ENCODE measurements around the gene ELL2. TPM values are rescaled to one million over a fixed set of nuclear protein-coding genes. Genes with fewer than 3 reads are reported as not detected.
"Not testable (repeated sequence)": the region's sequence is repeated elsewhere in the genome, so short reads cannot be mapped to it uniquely, and the experiment has no call there.

Gene ELL2
- total RNA-seq, 1 donor: 91.1 TPM

GRCh38 chr5:95850391-95850894 is 111.2 kb downstream of the ELL2 start:
- Histone ChIP-seq H3K9me3 (ENCODE audit: low read depth, low read length) (no peaks in the 10 kb centered on the region), H3K4me3 (ENCODE audit: low read length) (no peak overlapping the region), H3K4me1 (ENCODE audit: insufficient read depth, low read length) (no peaks in the 10 kb centered on the region), H3K27me3 (ENCODE audit: insufficient read depth, low read length) (no peaks in the 10 kb centered on the region)

DNA sequence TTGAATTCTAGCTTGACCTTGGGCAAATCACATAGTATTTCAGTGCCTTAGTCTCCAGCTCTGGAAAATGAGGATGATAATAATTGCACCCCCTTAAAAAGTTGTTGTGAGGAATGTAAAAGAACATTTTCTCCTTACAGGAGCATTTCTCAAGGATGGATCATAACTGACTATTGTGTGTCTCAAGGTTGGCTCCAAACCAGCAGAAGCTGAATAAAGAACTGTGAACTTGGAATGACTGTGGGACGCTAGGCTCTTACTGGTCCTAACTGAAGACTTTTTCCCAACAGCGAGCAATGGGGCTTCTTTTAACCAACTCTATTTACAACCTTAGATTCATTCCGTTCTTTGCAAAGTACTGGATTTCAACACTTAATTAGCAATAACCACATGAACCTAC is 113.0 kb downstream of the ELL2 start:
- H3K4me1 ChIP-seq (ENCODE audit: insufficient read depth, low read length): peaks cover 7% of the 10 kb centered on the region
- no peaks in the 10 kb centered on the region for H3K27me3 ChIP-seq (ENCODE audit: insufficient read depth, low read length)
- H3K9me3 ChIP-seq (ENCODE audit: low read depth, low read length): no peaks in the 10 kb centered on the region
- H3K4me3 ChIP-seq (ENCODE audit: low read length): no peak overlapping the region

- no peak overlapping the region for H3K4me3 ChIP-seq (ENCODE audit: low read length)
- H3K9me3 ChIP-seq (ENCODE audit: low read depth, low read length): no peaks in the 10 kb centered on the region
- peaks cover 22% of the 10 kb centered on the region for H3K4me1 ChIP-seq (ENCODE audit: insufficient read depth, low read length)
- H3K27me3 ChIP-seq (ENCODE audit: insufficient read depth, low read length): no peaks in the 10 kb centered on the region
Measured at GRCh38 chr5:95847261-95847592, 114.4 kb downstream of the ELL2 start.

DNA sequence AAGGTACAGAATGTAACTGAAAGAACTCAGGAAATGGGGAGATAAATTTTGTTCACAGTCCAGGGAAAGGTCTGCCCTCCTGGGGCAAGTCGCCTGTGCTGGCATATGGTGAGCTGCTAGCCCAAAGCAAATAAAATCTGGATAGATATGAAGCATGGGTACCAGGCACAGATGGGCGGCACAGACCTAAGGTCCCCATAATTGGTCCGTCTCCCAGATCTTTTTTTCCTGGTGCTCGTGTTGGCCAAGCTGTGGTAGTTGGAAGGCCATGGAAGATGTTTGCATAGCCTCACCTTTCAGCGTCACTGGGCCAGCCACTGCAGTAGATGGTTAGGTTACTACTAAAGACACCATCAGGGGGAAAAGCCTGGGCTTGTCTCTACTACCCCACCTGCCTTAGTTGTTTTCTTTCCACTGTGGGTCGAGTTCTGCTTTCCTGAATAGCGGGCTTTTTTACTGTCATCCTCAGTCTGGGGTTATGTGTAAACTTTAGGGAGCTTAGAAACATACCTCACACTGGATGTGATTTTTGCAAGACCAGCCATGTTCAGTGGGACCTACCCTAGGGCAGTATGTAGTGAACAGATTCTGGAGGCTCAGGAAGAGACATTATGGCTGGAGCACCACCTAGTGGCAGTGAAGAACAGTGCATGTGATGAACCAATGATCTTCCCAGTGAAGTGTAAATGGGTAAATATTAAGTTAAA is 114.9 kb downstream of the ELL2 start:
- no peaks in the 10 kb centered on the region for H3K9me3 ChIP-seq (ENCODE audit: low read depth, low read length)
- no peaks in the 10 kb centered on the region for H3K27me3 ChIP-seq (ENCODE audit: insufficient read depth, low read length)
- no peak overlapping the region for H3K4me3 ChIP-seq (ENCODE audit: low read length)
- H3K4me1 ChIP-seq (ENCODE audit: insufficient read depth, low read length): peaks cover 27% of the 10 kb centered on the region

GRCh38 chr5:95845391-95845790 is 116.3 kb downstream of the ELL2 start:
- Histone ChIP-seq H3K4me1 (ENCODE audit: insufficient read depth, low read length) (peaks cover 40% of the 10 kb centered on the region), H3K4me3 (ENCODE audit: low read length) (no peak overlapping the region), H3K9me3 (ENCODE audit: low read depth, low read length) (no peaks in the 10 kb centered on the region), H3K27me3 (ENCODE audit: insufficient read depth, low read length) (no peaks in the 10 kb centered on the region)

DNA sequence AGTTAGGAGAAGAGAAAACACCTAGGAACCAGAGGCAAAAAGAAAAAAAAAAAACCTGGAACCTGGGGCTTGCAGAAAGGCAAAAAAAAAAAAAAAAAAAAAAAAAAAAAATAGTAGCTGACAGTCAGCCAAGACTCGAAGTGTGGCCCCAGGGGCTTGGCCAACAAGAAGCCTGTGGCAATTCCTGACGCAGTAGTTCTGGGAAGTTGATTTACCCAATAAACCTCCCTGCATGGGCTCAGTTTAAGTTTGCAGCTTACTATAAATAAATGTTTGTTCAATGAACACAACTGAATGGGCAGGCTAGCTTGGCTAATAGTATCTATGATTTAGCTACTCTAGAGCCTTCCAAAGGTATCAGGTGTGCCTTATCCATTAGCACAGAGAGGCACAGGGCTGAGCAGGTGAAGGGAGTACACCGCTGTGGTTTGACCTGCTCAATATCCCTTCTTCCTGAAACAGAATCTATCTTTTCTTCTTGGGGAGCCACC is 117.9 kb downstream of the ELL2 start:
- no peaks in the 10 kb centered on the region for H3K9me3 ChIP-seq (ENCODE audit: low read depth, low read length)
- H3K4me3 ChIP-seq (ENCODE audit: low read length): no peak overlapping the region
- peaks cover 57% of the 10 kb centered on the region for H3K4me1 ChIP-seq (ENCODE audit: insufficient read depth, low read length)
- no peaks in the 10 kb centered on the region for H3K27me3 ChIP-seq (ENCODE audit: insufficient read depth, low read length)

- Histone ChIP-seq H3K27me3 (ENCODE audit: insufficient read depth, low read length) (no peaks in the 10 kb centered on the region), H3K9me3 (ENCODE audit: low read depth, low read length) (no peaks in the 10 kb centered on the region), H3K4me3 (ENCODE audit: low read length) (no peak overlapping the region), H3K4me1 (ENCODE audit: insufficient read depth, low read length) (peaks cover 61% of the 10 kb centered on the region)
Measured at GRCh38 chr5:95842854-95843544, 118.7 kb downstream of the ELL2 start.

GRCh38 chr5:95841914-95842812 is 119.5 kb downstream of the ELL2 start:
- Histone ChIP-seq H3K4me1 (ENCODE audit: insufficient read depth, low read length) (peaks cover 62% of the 10 kb centered on the region), H3K27me3 (ENCODE audit: insufficient read depth, low read length) (no peaks in the 10 kb centered on the region), H3K4me3 (ENCODE audit: low read length) (no peak overlapping the region), H3K9me3 (ENCODE audit: low read depth, low read length) (no peaks in the 10 kb centered on the region)

- peaks cover 72% of the 10 kb centered on the region for H3K4me1 ChIP-seq (ENCODE audit: insufficient read depth, low read length)
- H3K9me3 ChIP-seq (ENCODE audit: low read depth, low read length): no peaks in the 10 kb centered on the region
- H3K4me3 ChIP-seq (ENCODE audit: low read length): no peak overlapping the region
- H3K27me3 ChIP-seq (ENCODE audit: insufficient read depth, low read length): no peaks in the 10 kb centered on the region
Measured at GRCh38 chr5:95840956-95841705, 120.5 kb downstream of the ELL2 start.

- Histone ChIP-seq H3K4me3 (ENCODE audit: low read length) (no peak overlapping the region), H3K9me3 (ENCODE audit: low read depth, low read length) (no peaks in the 10 kb centered on the region), H3K4me1 (ENCODE audit: insufficient read depth, low read length) (peaks cover 80% of the 10 kb centered on the region), H3K27me3 (ENCODE audit: insufficient read depth, low read length) (no peaks in the 10 kb centered on the region)
Measured at GRCh38 chr5:95839658-95840057, 122.0 kb downstream of the ELL2 start.

GRCh38 chr5:95838556-95838955 is 123.1 kb downstream of the ELL2 start:
- Histone ChIP-seq H3K27me3 (ENCODE audit: insufficient read depth, low read length) (no peaks in the 10 kb centered on the region), H3K4me1 (ENCODE audit: insufficient read depth, low read length) (peaks cover 79% of the 10 kb centered on the region), H3K4me3 (ENCODE audit: low read length) (no peak overlapping the region), H3K9me3 (ENCODE audit: low read depth, low read length) (no peaks in the 10 kb centered on the region)

DNA sequence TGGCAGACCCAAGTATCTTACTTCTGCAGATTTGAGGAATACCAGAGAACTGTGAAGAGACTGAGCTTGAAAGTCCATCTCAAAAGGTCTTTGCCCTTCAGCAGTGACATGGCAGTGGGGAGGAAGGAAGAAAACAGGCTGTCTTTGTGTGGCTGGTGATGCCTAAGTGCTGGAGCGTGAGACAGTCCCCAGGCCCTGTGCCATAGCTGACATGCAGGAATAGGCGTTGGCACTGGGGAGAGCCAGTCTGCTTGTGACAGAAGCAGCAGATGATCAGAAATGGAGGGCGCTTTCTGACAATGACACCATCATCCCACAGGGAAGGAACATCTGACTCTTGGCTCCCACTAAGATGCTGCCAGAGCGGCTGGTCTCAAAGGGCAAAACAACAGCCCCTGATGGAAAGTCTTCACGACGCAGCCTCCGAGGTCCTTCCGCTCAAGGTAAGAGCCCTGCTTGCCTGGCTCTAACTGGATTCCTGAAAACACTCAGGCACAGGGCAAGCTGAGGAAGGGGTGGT is 123.6 kb downstream of the ELL2 start:
- Histone ChIP-seq H3K4me1 (ENCODE audit: insufficient read depth, low read length) (peaks cover 79% of the 10 kb centered on the region), H3K9me3 (ENCODE audit: low read depth, low read length) (no peaks in the 10 kb centered on the region), H3K27me3 (ENCODE audit: insufficient read depth, low read length) (no peaks in the 10 kb centered on the region), H3K4me3 (ENCODE audit: low read length) (no peak overlapping the region)

DNA sequence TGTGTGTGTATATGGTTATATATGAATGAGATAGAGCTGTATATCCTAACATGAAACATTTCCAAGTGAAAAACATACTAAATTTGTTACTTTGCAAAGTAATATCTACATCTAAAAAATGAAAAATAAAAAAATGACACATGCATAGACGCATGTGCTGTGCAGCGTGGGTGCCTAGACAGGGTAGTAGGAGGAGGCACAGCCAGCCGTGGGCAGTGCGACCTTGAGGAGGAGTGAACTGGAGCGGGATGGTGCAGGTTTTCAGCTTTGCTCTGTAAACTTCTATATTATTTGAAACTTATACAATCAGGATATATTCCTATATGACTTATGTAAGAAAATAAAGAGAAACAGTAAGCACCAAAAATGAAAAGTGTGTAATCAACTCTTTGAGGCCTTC is 124.2 kb downstream of the ELL2 start:
- Histone ChIP-seq H3K27me3 (ENCODE audit: insufficient read depth, low read length) (no peaks in the 10 kb centered on the region), H3K4me3 (ENCODE audit: low read length) (no peak overlapping the region), H3K4me1 (ENCODE audit: insufficient read depth, low read length) (peaks cover 79% of the 10 kb centered on the region), H3K9me3 (ENCODE audit: low read depth, low read length) (no peaks in the 10 kb centered on the region)

GRCh38 chr5:95836971-95837370 is 124.7 kb downstream of the ELL2 start:
- H3K4me3 ChIP-seq (ENCODE audit: low read length); H3K27me3 ChIP-seq (ENCODE audit: insufficient read depth, low read length); H3K9me3 ChIP-seq (ENCODE audit: low read depth, low read length): not testable (repeated sequence)
- peaks cover 79% of the 10 kb centered on the region for H3K4me1 ChIP-seq (ENCODE audit: insufficient read depth, low read length)
